Liver (tissue), 9 donors: ENCODE results near the gene TBC1D5. TPM values are rescaled to one million over a fixed set of nuclear protein-coding genes. Genes with fewer than 3 reads are reported as not detected.

Experiments
- DNase-seq: peaks from one replicate; pipeline ENCODE4 v3.0.0-alpha.2; 2017; ENCODE audit warnings: low spot score
- H3K27ac ChIP-seq, 2 donors: one replicate each; pipeline ENCODE4 v1.7.0; 2013; ENCODE audit warnings: inconsistent platforms in 2 of 2, low read length in 2 of 2, control low read depth in 1 of 2, low read depth in 1 of 2, mild to moderate bottlenecking in 1 of 2
- H3K27me3 ChIP-seq, 4 donors: one replicate each; pipeline versions ENCODE4 v1.6.1 to v1.7.0; 2013; ENCODE audit warnings: low read length in 3 of 4, inconsistent platforms in 1 of 4, mild to moderate bottlenecking in 1 of 4, moderate library complexity in 1 of 4; ENCODE audit not compliant: control insufficient read depth in 4 of 4, insufficient read depth in 4 of 4
- H3K36me3 ChIP-seq, 4 donors: one replicate each; pipeline versions ENCODE4 v1.6.1 to v1.7.0; 2013; ENCODE audit warnings: low read length in 3 of 4, mild to moderate bottlenecking in 3 of 4, low read depth in 1 of 4, moderate library complexity in 1 of 4; ENCODE audit not compliant: control insufficient read depth in 4 of 4, insufficient read depth in 3 of 4
- H3K4me1 ChIP-seq, 4 donors: one replicate each; pipeline versions ENCODE4 v1.6.1 to v1.7.0; 2013; ENCODE audit warnings: low read length in 3 of 4, mild to moderate bottlenecking in 3 of 4, moderate library complexity in 1 of 4; ENCODE audit not compliant: control insufficient read depth in 4 of 4, insufficient read depth in 4 of 4
- H3K4me3 ChIP-seq, 3 donors: one replicate each; pipeline versions ENCODE4 v1.6.1 to v1.7.0; 2013; ENCODE audit warnings: low read length in 3 of 3, control low read depth in 1 of 3, low read depth in 1 of 3, mild to moderate bottlenecking in 1 of 3
- H3K9ac ChIP-seq, 2 donors: one replicate each; pipeline ENCODE4 v1.7.0; 2013; ENCODE audit warnings: low read length in 2 of 2, mild to moderate bottlenecking in 2 of 2, moderate library complexity in 2 of 2, control low read depth in 1 of 2, low read depth in 1 of 2
- H3K9me3 ChIP-seq, 4 donors: one replicate each; pipeline versions ENCODE4 v1.6.1 to v1.7.0; 2013; ENCODE audit warnings: low read length in 3 of 4; ENCODE audit not compliant: control insufficient read depth in 4 of 4
- ATF3 ChIP-seq: IDR thresholded peaks from 2 replicates; pipeline ENCODE4 v1.6.1; 2016; ENCODE audit warnings: antibody characterized with exemption
- CTCF ChIP-seq: fragments of 150-350 bp; IDR thresholded peaks from 2 replicates; pipeline ENCODE4 v1.5.1; 2017; ENCODE audit warnings: improper control_type of control experiment, low read depth, low read length; ENCODE audit not compliant: missing input control
- FOXA2 ChIP-seq: IDR thresholded peaks from 2 replicates; pipeline ENCODE4 v1.6.1; 2016; ENCODE audit warnings: antibody characterized with exemption
- HNF4A ChIP-seq, 2 donors: conservative IDR thresholded peaks; 2 replicates each; pipeline ENCODE4 v1.6.1; 2016; ENCODE audit warnings: antibody characterized with exemption in 2 of 2, mild to moderate bottlenecking in 2 of 2
- HNF4G ChIP-seq: IDR thresholded peaks from 2 replicates; pipeline ENCODE4 v1.6.1; 2016; ENCODE audit warnings: antibody characterized with exemption
- JUND ChIP-seq, 2 donors: IDR thresholded peaks; 2 replicates each; pipeline ENCODE4 v1.6.1; 2016; ENCODE audit warnings: antibody characterized with exemption in 2 of 2
- NR2F2 ChIP-seq: IDR thresholded peaks from 2 replicates; pipeline ENCODE4 v1.6.1; 2016; ENCODE audit warnings: antibody characterized with exemption
- RAD21 ChIP-seq, 2 donors: IDR thresholded peaks; 2 replicates each; pipeline ENCODE4 v1.6.1; 2016; ENCODE audit warnings: antibody characterized with exemption in 2 of 2, mild to moderate bottlenecking in 2 of 2
- SP1 ChIP-seq: IDR thresholded peaks from 2 replicates; pipeline ENCODE4 v1.6.1; 2018; ENCODE audit warnings: antibody characterized with exemption, mild to moderate bottlenecking
- TAF1 ChIP-seq: conservative IDR thresholded peaks from 2 replicates; pipeline ENCODE4 v1.6.1; 2016; ENCODE audit warnings: antibody characterized with exemption, mild to moderate bottlenecking
- YY1 ChIP-seq: IDR thresholded peaks from 2 replicates; pipeline ENCODE4 v1.6.1; 2016; ENCODE audit warnings: antibody characterized with exemption, mild to moderate bottlenecking
- whole genome bisulfite sequencing: extraction: QIAGEN DNeasy Blood & Tissue Kit; methylation state at CpG from one replicate; pipeline ENCODE4 v1.1.7; 2013; 5-methylcytosine and 5-hydroxymethylcytosine counted together
- polyA plus RNA-seq, 2 donors: library from polyadenylated mRNA; stranded (reverse) in 1 of 2; unstranded in 1 of 2; fragments of 200-250 nt in 1 of 2; fragments of >200 nt in 1 of 2; fragmentation: Nextera tagmentation in 1 of 2; extraction: Ambion mirVana in 1 of 2; gene quantifications; one replicate each; pipeline versions ENCODE4 v1.2.1 to v1.2.3, GENCODE V29; 2013 to 2015
- total RNA-seq, 2 donors: library from RNA; depleted of rRNA; stranded (reverse); fragments of >200 nt; gene quantifications; one replicate each; pipeline ENCODE4 v1.2.3, GENCODE V29; 2014
- TF ChIP-seq, protein P1 (sequence below): IDR thresholded peaks from 2 replicates; pipeline ENCODE4 v1.6.1; 2016; ENCODE audit warnings: antibody characterized with exemption, mild to moderate bottlenecking
- donor health status: healthy.
- donor health status: healthy.
- donor health status: healthy.
- donor health status: healthy.
- donor health status: healthy.

TBC1D5 gene
- total and polyA plus RNA-seq, 4 donors = 9.1 to 45.6 (median 25.6) TPM

DNA sequence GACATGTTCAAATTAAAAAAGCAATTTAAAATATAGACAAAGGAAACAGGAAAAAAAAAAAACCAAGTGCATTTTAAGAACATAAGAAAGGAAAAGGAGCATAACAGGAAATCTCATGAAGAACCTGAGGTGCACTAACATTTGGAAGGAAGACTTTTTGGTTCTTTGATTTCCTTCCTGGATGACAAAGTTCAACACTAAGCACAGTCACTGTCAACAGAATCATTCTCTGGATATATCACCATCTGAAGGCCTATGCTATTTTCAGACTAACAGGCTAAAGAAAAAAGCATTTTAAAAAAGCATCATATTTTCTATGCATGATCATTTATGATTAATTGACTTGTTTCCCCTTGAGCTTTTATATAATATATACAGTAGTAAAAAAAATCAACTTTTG lies 508.0 kb downstream of the TBC1D5 start:
- no peak overlapping the region for H3K4me3 ChIP-seq
- H3K9me3 ChIP-seq = no peaks in the 10 kb centered on the region
- H3K27ac ChIP-seq = no peak overlapping the region
- H3K9ac ChIP-seq = no peak overlapping the region
- no peaks in the 10 kb centered on the region for H3K27me3 ChIP-seq
- DNase-seq = no peak
- TF ChIP-seq HNF4A (conservative IDR thresholded peaks at IDR 0.05) (no peak), TAF1 (no peak), ATF3 (no peak), YY1 (no peak), RAD21 (IDR thresholded peaks at IDR 0.05) (no peak), FOXA2 (no peak)
- TF ChIP-seq, protein P1, sequence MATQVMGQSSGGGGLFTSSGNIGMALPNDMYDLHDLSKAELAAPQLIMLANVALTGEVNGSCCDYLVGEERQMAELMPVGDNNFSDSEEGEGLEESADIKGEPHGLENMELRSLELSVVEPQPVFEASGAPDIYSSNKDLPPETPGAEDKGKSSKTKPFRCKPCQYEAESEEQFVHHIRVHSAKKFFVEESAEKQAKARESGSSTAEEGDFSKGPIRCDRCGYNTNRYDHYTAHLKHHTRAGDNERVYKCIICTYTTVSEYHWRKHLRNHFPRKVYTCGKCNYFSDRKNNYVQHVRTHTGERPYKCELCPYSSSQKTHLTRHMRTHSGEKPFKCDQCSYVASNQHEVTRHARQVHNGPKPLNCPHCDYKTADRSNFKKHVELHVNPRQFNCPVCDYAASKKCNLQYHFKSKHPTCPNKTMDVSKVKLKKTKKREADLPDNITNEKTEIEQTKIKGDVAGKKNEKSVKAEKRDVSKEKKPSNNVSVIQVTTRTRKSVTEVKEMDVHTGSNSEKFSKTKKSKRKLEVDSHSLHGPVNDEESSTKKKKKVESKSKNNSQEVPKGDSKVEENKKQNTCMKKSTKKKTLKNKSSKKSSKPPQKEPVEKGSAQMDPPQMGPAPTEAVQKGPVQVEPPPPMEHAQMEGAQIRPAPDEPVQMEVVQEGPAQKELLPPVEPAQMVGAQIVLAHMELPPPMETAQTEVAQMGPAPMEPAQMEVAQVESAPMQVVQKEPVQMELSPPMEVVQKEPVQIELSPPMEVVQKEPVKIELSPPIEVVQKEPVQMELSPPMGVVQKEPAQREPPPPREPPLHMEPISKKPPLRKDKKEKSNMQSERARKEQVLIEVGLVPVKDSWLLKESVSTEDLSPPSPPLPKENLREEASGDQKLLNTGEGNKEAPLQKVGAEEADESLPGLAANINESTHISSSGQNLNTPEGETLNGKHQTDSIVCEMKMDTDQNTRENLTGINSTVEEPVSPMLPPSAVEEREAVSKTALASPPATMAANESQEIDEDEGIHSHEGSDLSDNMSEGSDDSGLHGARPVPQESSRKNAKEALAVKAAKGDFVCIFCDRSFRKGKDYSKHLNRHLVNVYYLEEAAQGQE = no peak
- H3K4me1 ChIP-seq = peaks cover 0 to 3% (median 0%) of the 10 kb centered on the region in 4 donors
- no peaks in the 10 kb centered on the region for H3K36me3 ChIP-seq

DNA sequence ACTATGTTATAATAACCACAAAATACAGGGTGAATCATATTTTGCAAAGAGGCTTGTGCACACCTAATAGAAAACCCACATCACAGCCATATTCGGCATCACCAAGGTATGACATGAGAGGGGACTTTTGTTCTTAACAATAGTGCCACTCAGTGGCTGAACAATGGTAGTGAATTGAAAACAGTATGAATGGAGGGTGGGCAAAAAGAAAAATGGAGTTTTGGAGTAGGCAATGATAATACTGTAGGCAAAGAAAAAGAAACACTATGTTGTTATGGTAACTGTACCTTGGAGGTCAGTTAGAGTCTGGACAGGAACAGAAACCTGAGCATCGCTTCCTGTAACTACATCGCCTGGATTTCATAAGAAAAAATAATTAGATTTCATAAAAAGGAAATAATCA lies 509.0 kb downstream of the TBC1D5 start:
- WGBS = 57% methylated on average over 3 of the region's 3 CpGs
- no peak for DNase-seq

More for the DNA sequence above, 509.0 kb downstream of the TBC1D5 start:
- H3K27ac ChIP-seq = no peak overlapping the region
- H3K4me3 ChIP-seq = no peak overlapping the region
- TF ChIP-seq YY1 = peak; percentile 67
- TF ChIP-seq SP1 = no peak
- peak; percentile 73 for TF ChIP-seq CTCF
- TF ChIP-seq JUND (IDR thresholded peaks at IDR 0.05) = no peak
- TF ChIP-seq HNF4G = no peak
- TF ChIP-seq NR2F2 = no peak
- peak; percentile 91 to 97 for TF ChIP-seq RAD21 (IDR thresholded peaks at IDR 0.05)
- TF ChIP-seq, protein P1 = no peak
- TF ChIP-seq FOXA2 = no peak
- H3K4me1 ChIP-seq = peaks cover 0 to 3% (median 0%) of the 10 kb centered on the region in 4 donors
- no peaks in the 10 kb centered on the region for H3K36me3 ChIP-seq
- no peaks in the 10 kb centered on the region for H3K27me3 ChIP-seq
- no peaks in the 10 kb centered on the region for H3K9me3 ChIP-seq
- H3K9ac ChIP-seq = no peak overlapping the region
